GM23338 (cell line): ENCODE measurements around the gene ETFRF1. TPM values are rescaled to one million over a fixed set of nuclear protein-coding genes. Genes with fewer than 3 reads are reported as not detected.

Experiments
- ATAC-seq: fragments of 200-7000 bp; cut with Tn5 transposase; 3 replicates; pipeline ENCODE4 v1.9.1; 2020
- DNase-seq: peaks from one replicate; pipeline ENCODE4 v3.0.0-alpha.2; 2015; ENCODE audit warnings: low spot score
- H2AFZ ChIP-seq: fragments of 200-600 bp; sonication (generic); 2 replicates; pipeline ENCODE4 v1.8.0; 2016; ENCODE audit warnings: antibody characterized with exemption, mild to moderate bottlenecking, moderate library complexity
- H3F3A ChIP-seq: fragments of 200-600 bp; sonication (generic); replicated peaks from 2 replicates; pipeline ENCODE4 v1.8.0; 2017; ENCODE audit warnings: antibody characterized with exemption, mixed run types, low read depth
- H3K27ac ChIP-seq: fragments of 200-600 bp; sonication (generic); 2 replicates; pipeline ENCODE4 v1.6.1; 2016; ENCODE audit warnings: low read depth
- H3K27me3 ChIP-seq: fragments of 200-600 bp; sonication (generic); 2 replicates; pipeline ENCODE4 v1.8.0; 2016; ENCODE audit warnings: mild to moderate bottlenecking, mixed run types, moderate library complexity; ENCODE audit not compliant: insufficient read depth
- H3K36me3 ChIP-seq: fragments of 200-600 bp; sonication (generic); 2 replicates; pipeline ENCODE4 v1.8.0; 2016; ENCODE audit warnings: mild to moderate bottlenecking; ENCODE audit not compliant: insufficient read depth
- H3K4me1 ChIP-seq: fragments of 200-600 bp; sonication (generic); 2 replicates; pipeline ENCODE4 v1.8.0; 2016; ENCODE audit warnings: mild to moderate bottlenecking, moderate library complexity; ENCODE audit not compliant: insufficient read depth
- H3K4me2 ChIP-seq: fragments of 200-600 bp; sonication (generic); 2 replicates; pipeline ENCODE4 v1.7.1; 2017; ENCODE audit warnings: mixed run types
- H3K4me3 ChIP-seq: fragments of 200-600 bp; sonication (generic); 2 replicates; pipeline ENCODE4 v1.6.1; 2016; ENCODE audit warnings: mixed run types
- H3K79me2 ChIP-seq: fragments of 200-600 bp; sonication (generic); replicated peaks from 2 replicates; pipeline ENCODE4 v1.8.0; 2017; ENCODE audit warnings: mild to moderate bottlenecking; ENCODE audit not compliant: insufficient read depth
- H3K9me2 ChIP-seq: fragments of 200-600 bp; sonication (generic); 2 replicates; pipeline ENCODE4 v1.8.0; 2017; ENCODE audit not compliant: insufficient read depth
- H4K20me1 ChIP-seq: fragments of 200-600 bp; sonication (generic); replicated peaks from 2 replicates; pipeline ENCODE4 v1.8.0; 2017; ENCODE audit warnings: mild to moderate bottlenecking; ENCODE audit not compliant: insufficient read depth
- H3K27ac Mint-ChIP-seq: 2 replicates; pipeline ENCODE4 v1.8.0; 2020; ENCODE audit warnings: inconsistent platforms, mild to moderate bottlenecking, moderate library complexity, mixed read lengths
- H3K27me3 Mint-ChIP-seq: 3 replicates; pipeline ENCODE4 v1.8.0; 2022; ENCODE audit warnings: low read depth, mild to moderate bottlenecking, moderate library complexity, mixed read lengths, inconsistent platforms; ENCODE audit not compliant: insufficient read depth, poor library complexity
- H3K36me3 Mint-ChIP-seq: 3 replicates; pipeline ENCODE4 v1.8.0; 2021; ENCODE audit warnings: low read depth, mild to moderate bottlenecking, inconsistent platforms, moderate library complexity, mixed read lengths
- H3K4me1 Mint-ChIP-seq: 3 replicates; pipeline ENCODE4 v1.8.0; 2020; ENCODE audit warnings: mild to moderate bottlenecking, inconsistent platforms, mixed read lengths
- H3K4me3 Mint-ChIP-seq: 3 replicates; pipeline ENCODE4 v1.8.0; 2021; ENCODE audit warnings: moderate library complexity, mild to moderate bottlenecking, inconsistent platforms, mixed read lengths
- H3K9me3 Mint-ChIP-seq: 3 replicates; pipeline ENCODE4 v1.8.0; 2020; ENCODE audit warnings: moderate library complexity, mild to moderate bottlenecking, inconsistent platforms, mixed read lengths
- CREB1 ChIP-seq: fragments of 250-450 bp; sonication (Bioruptor Pico); IDR thresholded peaks from 2 replicates; pipeline ENCODE4 v1.5.0; 2020; ENCODE audit warnings: low read depth, mild to moderate bottlenecking, moderate library complexity
- CTCF ChIP-seq, 2 experiments: fragments of 200-600 bp in 1 of 2; sonication (generic) in 1 of 2; conservative IDR thresholded peaks; 2 replicates each; pipeline versions ENCODE4 v1.5.1 to v1.6.1; 2016 to 2017; ENCODE audit warnings: antibody characterized with exemption in 2 of 2, low read depth in 2 of 2, mild to moderate bottlenecking in 2 of 2, moderate library complexity in 1 of 2
- ETS1 ChIP-seq: IDR thresholded peaks from 2 replicates; pipeline ENCODE4 v1.6.1; 2016; ENCODE audit warnings: antibody characterized with exemption
- EZH2 ChIP-seq: fragments of 200-600 bp; sonication (generic); IDR thresholded peaks from one replicate; pipeline ENCODE4 v1.8.0; 2017; ENCODE audit warnings: antibody characterized with exemption, mild to moderate bottlenecking, low read depth; ENCODE audit not compliant: unreplicated experiment
- EZH2phosphoT487 ChIP-seq: fragments of 200-600 bp; sonication (generic); IDR thresholded peaks from one replicate; pipeline ENCODE4 v1.8.1; 2018; ENCODE audit warnings: antibody characterized with exemption; ENCODE audit not compliant: unreplicated experiment
- JUNB ChIP-seq: IDR thresholded peaks from one replicate; pipeline ENCODE4 v1.6.1; 2016; ENCODE audit warnings: antibody characterized with exemption; ENCODE audit not compliant: unreplicated experiment
- REST ChIP-seq: IDR thresholded peaks from one replicate; pipeline ENCODE4 v1.6.1; 2018; ENCODE audit warnings: antibody characterized with exemption; ENCODE audit not compliant: unreplicated experiment
- STAT1 ChIP-seq: IDR thresholded peaks from one replicate; pipeline ENCODE4 v1.6.1; 2016; ENCODE audit warnings: antibody characterized with exemption; ENCODE audit not compliant: unreplicated experiment
- ZNF114 ChIP-seq: fragments of 250-450 bp; sonication (Bioruptor Pico); IDR thresholded peaks from 2 replicates; pipeline ENCODE4 v1.5.0; 2020; ENCODE audit warnings: mild to moderate bottlenecking, moderate library complexity
- ZNF331 ChIP-seq: fragments of 250-450 bp; sonication (Bioruptor Pico); IDR thresholded peaks from 2 replicates; pipeline ENCODE4 v1.5.0; 2020; ENCODE audit warnings: low read depth, mild to moderate bottlenecking, moderate library complexity
- ZNF462 ChIP-seq: fragments of 250-450 bp; sonication (Bioruptor Pico); IDR thresholded peaks from 2 replicates; pipeline ENCODE4 v1.5.0; 2020; ENCODE audit warnings: mild to moderate bottlenecking, moderate library complexity
- polyA plus RNA-seq: library from polyadenylated mRNA; unstranded; fragments of >200 nt; fragmentation: Nextera tagmentation; extraction: Ambion mirVana; gene quantifications from 2 replicates; pipeline ENCODE4 v1.2.1, GENCODE V29; 2016
- total RNA-seq: library from RNA; depleted of rRNA; stranded (reverse); fragments of >200 nt; shearing (Covaris generic); gene quantifications from 2 replicates; pipeline ENCODE4 v1.2.3, GENCODE V29; 2014

Gene ETFRF1
- total and polyA plus RNA-seq, 2 experiments from 2014 or later: 8.1 to 14.2 TPM

GRCh38 chr12:25182765-25183164 lies 12.3 kb upstream of the ETFRF1 start (continued):
- TF ChIP-seq ZNF462 (no peak), EZH2 (no peak), EZH2phosphoT487 (no peak), ZNF331 (CRISPR knock-in tag) (no peak), ZNF114 (CRISPR knock-in tag) (no peak), CREB1 (CRISPR knock-in tag) (no peak), ETS1 (no peak), STAT1 (no peak)

- Mint-ChIP-seq H3K4me3 (no peak overlapping the region), H3K4me1 (no peaks in the 10 kb centered on the region), H3K27ac (no peak overlapping the region), H3K27me3 (peaks cover 3% of the 10 kb centered on the region), H3K36me3 (no peaks in the 10 kb centered on the region), H3K9me3 (no peaks in the 10 kb centered on the region; the same call in 2 of the 3 replicates)
- Histone ChIP-seq H3K9me2 (no peaks in the 10 kb centered on the region), H3K27ac (no peak overlapping the region), H3K36me3 (no peaks in the 10 kb centered on the region), H3F3A (no peaks in the 10 kb centered on the region), H3K4me2 (no peak overlapping the region), H4K20me1 (no peaks in the 10 kb centered on the region), H3K4me3 (no peak overlapping the region), H2AFZ (no peak overlapping the region), H3K27me3 (no peaks in the 10 kb centered on the region), H3K4me1 (no peaks in the 10 kb centered on the region), H3K79me2 (no peaks in the 10 kb centered on the region)
- DNase-seq (no peak), ATAC-seq (no peak)
- no peak for TF ChIP-seq EZH2phosphoT487
- TF ChIP-seq ZNF331 (CRISPR knock-in tag): no peak
- TF ChIP-seq JUNB: no peak
- no peak for TF ChIP-seq REST
- no peak for TF ChIP-seq CTCF (conservative IDR thresholded peaks at IDR 0.05; ENCODE audit: low read depth in 2 of 2)
Observed at GRCh38 chr12:25184132-25184531, 10.9 kb upstream of the ETFRF1 start.
